ENCODE results near the gene LRRC74A.

DNA sequence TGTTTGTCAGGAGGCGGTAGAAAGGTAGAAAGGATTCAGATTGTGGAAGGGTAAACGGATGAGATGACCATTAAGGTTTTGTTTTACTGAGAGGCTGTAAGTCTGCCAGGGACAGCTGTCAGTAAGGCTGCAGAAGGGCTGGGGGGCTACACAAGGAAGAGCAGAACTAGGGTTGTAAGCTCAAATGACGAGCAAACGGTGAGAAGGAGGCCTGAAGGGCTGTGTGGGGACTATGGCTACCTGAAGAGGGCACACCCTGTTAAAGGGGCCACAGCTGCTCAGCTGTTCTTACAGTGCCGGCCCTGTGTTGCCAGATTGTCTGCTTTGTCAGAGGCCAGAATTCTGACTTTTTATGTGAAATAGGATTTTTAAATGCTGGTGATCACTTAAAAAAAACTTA is 45.8 kb upstream of the LRRC74A start:
- TF ChIP-seq USF2 (IDR thresholded peaks at IDR 0.05; ENCODE audit: borderline replicate concordance, low read depth, low read length) (no peak), SIX5 (IDR thresholded peaks at IDR 0.05; ENCODE audit: low read depth, low read length, severe bottlenecking) (no peak), RAD21 (IDR thresholded peaks at IDR 0.05; ENCODE audit: insufficient read depth, low read depth, low read length) (no peak), FOS (IDR thresholded peaks at IDR 0.05; ENCODE audit: borderline replicate concordance, extremely low read depth, insufficient read length) (no peak), ZNF274 (IDR thresholded peaks at IDR 0.05; ENCODE audit: insufficient read depth, insufficient read length) (no peak), MAX (IDR thresholded peaks at IDR 0.05; ENCODE audit: low read depth, low read length) (no peak), SMAD5 (IDR thresholded peaks at IDR 0.05; ENCODE audit: low read depth) (no peak), POLR2A (IDR thresholded peaks at IDR 0.05; ENCODE audit: low read depth, low read length) (no peak), EZH2 (IDR thresholded peaks at IDR 0.05; ENCODE audit: borderline replicate concordance, control insufficient read depth, low read depth, low read length) (no peak), SREBF1 (IDR thresholded peaks at IDR 0.05; ENCODE audit: low read length) (no peak), RELA (IDR thresholded peaks at IDR 0.05; ENCODE audit: borderline replicate concordance, partially characterized antibody) (no peak), POLR2AphosphoS5 (IDR thresholded peaks at IDR 0.05; ENCODE audit: low read length) (no peak)
